ENCODE measurements around the gene GMPR2. TPM values are rescaled to one million over a fixed set of nuclear protein-coding genes. Genes with fewer than 3 reads are reported as not detected.
A peak's percentile ranks its signal among the peaks of the same experiment; 100 is the strongest.

Gene GMPR2
- total RNA-seq, 4 donors from 2014 or later = 36.3 to 69.0 (median 47.0) TPM

- no peak for ATAC-seq (ENCODE audit: low FRiP score)
- DNase-seq (ENCODE audit: low spot score) = no peak
Observed at GRCh38 chr14:24255931-24256711, 23.4 kb downstream of the GMPR2 start.

DNA sequence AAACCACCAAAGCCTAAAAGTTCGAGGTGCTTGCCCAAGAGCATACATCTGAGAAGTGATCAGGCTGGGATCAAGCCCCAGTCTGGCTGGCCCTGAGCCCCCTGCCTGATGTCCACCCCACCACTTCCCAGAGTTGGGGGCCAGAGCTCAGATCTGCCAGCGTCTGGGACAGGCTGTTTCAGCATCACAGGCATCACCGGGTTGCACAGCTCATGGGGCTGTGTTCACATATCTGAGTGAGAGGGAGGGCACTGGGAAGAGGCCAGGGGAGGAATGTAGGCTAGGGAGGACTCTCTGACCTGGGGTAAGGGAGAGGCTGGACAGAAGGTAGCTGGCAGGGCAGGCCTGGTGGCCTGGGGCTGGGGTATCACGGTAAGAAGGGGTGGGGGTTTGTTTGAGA is 24.2 kb downstream of the GMPR2 start:
- ATAC-seq (ENCODE audit: low FRiP score) (peak; percentile 48), DNase-seq (ENCODE audit: low spot score) (no peak)
- no peak for TF ChIP-seq CTCF (IDR thresholded peaks at IDR 0.05)

More at GRCh38 chr14:24255931-24256711, 23.4 kb downstream of the GMPR2 start:
- no peak for TF ChIP-seq CTCF (IDR thresholded peaks at IDR 0.05)

DNA sequence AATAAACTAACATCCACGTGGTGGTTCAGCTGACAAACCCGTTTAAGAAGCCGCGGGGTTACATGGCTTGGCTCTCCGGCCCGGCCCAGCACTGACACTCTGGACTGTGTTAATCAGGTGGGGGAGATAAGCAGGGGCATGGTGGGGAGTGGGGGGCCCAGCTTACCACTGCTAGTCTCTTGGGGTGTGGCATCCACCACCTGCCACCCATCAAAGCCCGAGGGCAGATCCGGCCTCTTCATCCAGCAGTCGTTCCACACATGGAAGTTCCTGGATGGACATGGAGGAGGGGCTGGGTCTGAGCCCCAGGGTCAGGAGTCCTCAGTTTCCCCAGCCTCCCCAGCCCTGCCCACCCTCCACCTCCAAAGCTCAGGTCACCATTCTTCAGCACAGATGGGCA is 25.4 kb downstream of the GMPR2 start:
- DNase-seq (ENCODE audit: low spot score) (no peak), ATAC-seq (ENCODE audit: low FRiP score) (no peak)
- TF ChIP-seq CTCF (IDR thresholded peaks at IDR 0.05) = no peak

DNA sequence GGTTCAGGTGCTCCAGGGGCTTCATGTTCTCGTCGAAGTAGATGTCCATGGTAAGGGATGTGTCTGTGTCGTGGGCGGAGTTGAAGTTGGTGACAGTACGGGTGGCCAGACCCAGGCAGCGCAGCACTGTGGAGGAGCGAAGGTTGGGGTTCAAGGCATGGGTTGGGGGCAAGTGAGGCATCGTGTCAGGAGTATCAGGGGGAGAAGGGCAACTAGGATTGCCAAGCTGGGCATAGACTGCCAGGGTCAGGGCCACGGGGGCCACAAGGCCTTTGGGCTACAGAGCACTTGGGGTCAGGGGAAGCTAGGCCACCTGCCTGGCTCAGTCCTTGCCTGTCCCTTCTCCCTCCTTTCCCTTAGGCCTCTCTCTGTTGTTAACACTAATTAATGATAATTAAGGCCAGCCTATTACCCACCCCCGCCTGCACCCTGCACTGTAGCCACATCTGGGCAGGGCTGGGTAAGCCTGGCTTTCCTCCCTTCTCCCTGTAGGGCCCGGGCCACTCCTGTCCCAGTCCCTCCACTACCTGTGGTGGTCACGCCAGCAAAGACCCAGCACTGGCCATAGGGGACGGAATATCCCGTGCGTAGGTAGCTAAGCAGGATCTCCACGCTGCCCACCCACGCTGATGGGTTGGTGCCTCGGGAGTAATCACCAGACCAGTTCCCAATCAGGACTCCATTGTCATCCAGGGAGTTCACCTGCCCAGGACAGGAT is 26.0 kb downstream of the GMPR2 start:
- TF ChIP-seq CTCF (IDR thresholded peaks at IDR 0.05) = no peak
- DNase-seq (ENCODE audit: low spot score) = no peak
- peak; percentile 0 for ATAC-seq (ENCODE audit: low FRiP score)

GRCh38 chr14:24259282-24260025 is 26.7 kb downstream of the GMPR2 start:
- no peak for TF ChIP-seq CTCF (IDR thresholded peaks at IDR 0.05)
- DNase-seq (ENCODE audit: low spot score) (no peak), ATAC-seq (ENCODE audit: low FRiP score) (peak; percentile 3)

- no peak for TF ChIP-seq CTCF (IDR thresholded peaks at IDR 0.05)
- ATAC-seq (ENCODE audit: low FRiP score) (no peak), DNase-seq (ENCODE audit: low spot score) (no peak)
Observed at GRCh38 chr14:24260026-24260779, 27.5 kb downstream of the GMPR2 start.

Measured in omental fat pad (tissue), 4 donors.